WTC11 (cell line): Measurements from ENCODE around the gene TMEM89. TPM values are rescaled to one million over a fixed set of nuclear protein-coding genes. Genes with fewer than 3 reads are reported as not detected.

Experiments
- ATAC-seq: fragments of 200-7000 bp; cut with Tn5 transposase; 2 replicates; pipeline ENCODE4 v1.10.0; 2021; ENCODE audit warnings: mild to moderate bottlenecking, moderate library complexity
- CTCF ChIA-PET: fragments of 300-600 bp; sonication (Branson Sonifier 250); formaldehyde crosslinking; loops from one replicate; lab custom pipeline; 2021; ENCODE audit warnings: antibody characterized with exemption; lab: Charles Lee
- POLR2A ChIA-PET: fragments of 350-600 bp; sonication (Branson Sonifier 250); formaldehyde crosslinking; loops from one replicate; lab custom pipeline; 2021; ENCODE audit warnings: antibody characterized with exemption; lab: Charles Lee
- DNase-seq: peaks from one replicate; pipeline ENCODE4 v3.0.0; 2021; ENCODE audit warnings: low spot score
- H3K27ac Mint-ChIP-seq: 2 replicates; pipeline ENCODE4 v1.8.0; 2021; ENCODE audit warnings: mixed read lengths
- H3K27me3 Mint-ChIP-seq: 2 replicates; pipeline ENCODE4 v1.8.0; 2021; ENCODE audit warnings: low read depth, mild to moderate bottlenecking, moderate library complexity, mixed read lengths
- H3K36me3 Mint-ChIP-seq: 2 replicates; pipeline ENCODE4 v1.8.0; 2021; ENCODE audit warnings: mixed read lengths
- H3K4me1 Mint-ChIP-seq: 2 replicates; pipeline ENCODE4 v1.8.0; 2022; ENCODE audit warnings: mixed read lengths
- H3K4me3 Mint-ChIP-seq: 2 replicates; pipeline ENCODE4 v1.8.0; 2021; ENCODE audit warnings: mild to moderate bottlenecking, moderate library complexity, mixed read lengths
- H3K9me3 Mint-ChIP-seq: 2 replicates; pipeline ENCODE4 v1.8.0; 2021; ENCODE audit warnings: mixed read lengths
- FOXP4 ChIP-seq: sonication (generic); formaldehyde crosslinking; IDR thresholded peaks from 2 replicates; pipeline ENCODE4 v1.8.0; 2022; ENCODE audit warnings: mild to moderate bottlenecking, missing genetic modification reagents
- GABPB1 ChIP-seq: sonication (generic); formaldehyde crosslinking; IDR thresholded peaks from 2 replicates; pipeline ENCODE4 v1.8.1; 2023; ENCODE audit warnings: mild to moderate bottlenecking, missing genetic modification reagents
- GTF2I ChIP-seq: fragments of 250-450 bp; sonication (Bioruptor Pico); conservative IDR thresholded peaks from 2 replicates; pipeline ENCODE4 v1.4.0; 2021; ENCODE audit warnings: mild to moderate bottlenecking
- IRF2 ChIP-seq: sonication (generic); formaldehyde crosslinking; IDR thresholded peaks from 2 replicates; pipeline ENCODE4 v1.8.0; 2022; ENCODE audit warnings: low read depth, missing genetic modification reagents, borderline replicate concordance
- JUN ChIP-seq: sonication (generic); formaldehyde crosslinking; IDR thresholded peaks from 2 replicates; pipeline ENCODE4 v1.8.0; 2023; ENCODE audit warnings: mild to moderate bottlenecking, missing genetic modification reagents
- KAT7 ChIP-seq: sonication (generic); formaldehyde crosslinking; IDR thresholded peaks from 2 replicates; pipeline ENCODE4 v1.8.1; 2023; ENCODE audit warnings: missing genetic modification reagents, mild to moderate bottlenecking, borderline replicate concordance
- MAX ChIP-seq: sonication (generic); formaldehyde crosslinking; IDR thresholded peaks from 2 replicates; pipeline ENCODE4 v1.8.0; 2022; ENCODE audit warnings: mild to moderate bottlenecking, missing genetic modification reagents
- MYBL2 ChIP-seq: sonication (generic); formaldehyde crosslinking; IDR thresholded peaks from 2 replicates; pipeline ENCODE4 v1.8.1; 2023; ENCODE audit warnings: mild to moderate bottlenecking, moderate library complexity, missing genetic modification reagents
- NR1H2 ChIP-seq: sonication (generic); formaldehyde crosslinking; IDR thresholded peaks from 2 replicates; pipeline ENCODE4 v1.9.0; 2021; ENCODE audit warnings: mild to moderate bottlenecking, moderate library complexity, missing genetic modification reagents
- NR2C2 ChIP-seq: sonication (generic); formaldehyde crosslinking; IDR thresholded peaks from 2 replicates; pipeline ENCODE4 v1.8.0; 2022; ENCODE audit warnings: mild to moderate bottlenecking, missing genetic modification reagents
- RELA ChIP-seq: sonication (generic); formaldehyde crosslinking; IDR thresholded peaks from 2 replicates; pipeline ENCODE4 v1.8.1; 2022; ENCODE audit warnings: missing genetic modification reagents, mild to moderate bottlenecking, borderline replicate concordance
- TCF7 ChIP-seq: sonication (generic); formaldehyde crosslinking; IDR thresholded peaks from 2 replicates; pipeline ENCODE4 v1.8.0; 2022; ENCODE audit warnings: mild to moderate bottlenecking, low read depth, missing genetic modification reagents, moderate library complexity
- TP53 ChIP-seq: sonication (generic); formaldehyde crosslinking; IDR thresholded peaks from 2 replicates; pipeline ENCODE4 v1.8.1; 2023; ENCODE audit warnings: mild to moderate bottlenecking, missing genetic modification reagents
- ZNF121 ChIP-seq: sonication (generic); formaldehyde crosslinking; IDR thresholded peaks from 2 replicates; pipeline ENCODE4 v1.8.0; 2023; ENCODE audit warnings: missing genetic modification reagents
- ZNF232 ChIP-seq: sonication (generic); formaldehyde crosslinking; IDR thresholded peaks from 2 replicates; pipeline ENCODE4 v1.8.0; 2022; ENCODE audit warnings: mild to moderate bottlenecking, missing genetic modification reagents
- ZNF263 ChIP-seq: sonication (generic); formaldehyde crosslinking; IDR thresholded peaks from 2 replicates; pipeline ENCODE4 v1.8.1; 2022; ENCODE audit warnings: low read depth, mild to moderate bottlenecking, moderate library complexity, missing genetic modification reagents
- ZNF423 ChIP-seq: fragments of 250-450 bp; sonication (Bioruptor Pico); IDR thresholded peaks from 2 replicates; pipeline ENCODE4 v2.1.2; 2022; ENCODE audit warnings: mild to moderate bottlenecking, moderate library complexity
- ZNF512 ChIP-seq: sonication (generic); formaldehyde crosslinking; IDR thresholded peaks from 2 replicates; pipeline ENCODE4 v1.8.1; 2022; ENCODE audit warnings: missing genetic modification reagents, borderline replicate concordance
- total RNA-seq: library from RNA; stranded (reverse); gene quantifications from 3 replicates; pipeline ENCODE4 v1.2.3, GENCODE V29; 2021
- TF ChIP-seq, protein P1 (sequence below): fragments of 250-450 bp; sonication (Bioruptor Pico); IDR thresholded peaks from 2 replicates; pipeline ENCODE4 v1.9.0; 2021; ENCODE audit warnings: moderate library complexity, mild to moderate bottlenecking, inconsistent platforms, borderline replicate concordance
- TF ChIP-seq, protein P2 (sequence below): sonication (generic); formaldehyde crosslinking; IDR thresholded peaks from 2 replicates; pipeline ENCODE4 v1.8.0; 2023; ENCODE audit warnings: missing genetic modification reagents, mild to moderate bottlenecking, borderline replicate concordance
- TF ChIP-seq, protein P3 (sequence below): sonication (generic); formaldehyde crosslinking; IDR thresholded peaks from 2 replicates; pipeline ENCODE4 v1.8.1; 2022; ENCODE audit warnings: mild to moderate bottlenecking, missing genetic modification reagents, moderate library complexity, borderline replicate concordance
- TF ChIP-seq, protein P4 (sequence below): sonication (generic); formaldehyde crosslinking; IDR thresholded peaks from 2 replicates; pipeline ENCODE4 v1.8.1; 2023; ENCODE audit warnings: mild to moderate bottlenecking, missing genetic modification reagents, moderate library complexity

Gene TMEM89
- total RNA-seq, 1 experiment from 2014 or later: 0.66 TPM

- TF ChIP-seq KAT7 (no peak), TP53 (no peak), ZNF512 (no peak), ZNF121 (CRISPR knock-in tag) (no peak), ZNF423 (no peak)
- TF ChIP-seq, protein P1, sequence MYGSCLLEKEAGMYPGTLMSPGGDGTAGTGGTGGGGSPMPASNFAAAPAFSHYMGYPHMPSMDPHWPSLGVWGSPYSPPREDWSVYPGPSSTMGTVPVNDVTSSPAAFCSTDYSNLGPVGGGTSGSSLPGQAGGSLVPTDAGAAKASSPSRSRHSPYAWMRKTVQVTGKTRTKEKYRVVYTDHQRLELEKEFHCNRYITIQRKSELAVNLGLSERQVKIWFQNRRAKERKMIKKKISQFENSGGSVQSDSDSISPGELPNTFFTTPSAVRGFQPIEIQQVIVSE (CRISPR knock-in tag): no peak
- TF ChIP-seq, protein P2, sequence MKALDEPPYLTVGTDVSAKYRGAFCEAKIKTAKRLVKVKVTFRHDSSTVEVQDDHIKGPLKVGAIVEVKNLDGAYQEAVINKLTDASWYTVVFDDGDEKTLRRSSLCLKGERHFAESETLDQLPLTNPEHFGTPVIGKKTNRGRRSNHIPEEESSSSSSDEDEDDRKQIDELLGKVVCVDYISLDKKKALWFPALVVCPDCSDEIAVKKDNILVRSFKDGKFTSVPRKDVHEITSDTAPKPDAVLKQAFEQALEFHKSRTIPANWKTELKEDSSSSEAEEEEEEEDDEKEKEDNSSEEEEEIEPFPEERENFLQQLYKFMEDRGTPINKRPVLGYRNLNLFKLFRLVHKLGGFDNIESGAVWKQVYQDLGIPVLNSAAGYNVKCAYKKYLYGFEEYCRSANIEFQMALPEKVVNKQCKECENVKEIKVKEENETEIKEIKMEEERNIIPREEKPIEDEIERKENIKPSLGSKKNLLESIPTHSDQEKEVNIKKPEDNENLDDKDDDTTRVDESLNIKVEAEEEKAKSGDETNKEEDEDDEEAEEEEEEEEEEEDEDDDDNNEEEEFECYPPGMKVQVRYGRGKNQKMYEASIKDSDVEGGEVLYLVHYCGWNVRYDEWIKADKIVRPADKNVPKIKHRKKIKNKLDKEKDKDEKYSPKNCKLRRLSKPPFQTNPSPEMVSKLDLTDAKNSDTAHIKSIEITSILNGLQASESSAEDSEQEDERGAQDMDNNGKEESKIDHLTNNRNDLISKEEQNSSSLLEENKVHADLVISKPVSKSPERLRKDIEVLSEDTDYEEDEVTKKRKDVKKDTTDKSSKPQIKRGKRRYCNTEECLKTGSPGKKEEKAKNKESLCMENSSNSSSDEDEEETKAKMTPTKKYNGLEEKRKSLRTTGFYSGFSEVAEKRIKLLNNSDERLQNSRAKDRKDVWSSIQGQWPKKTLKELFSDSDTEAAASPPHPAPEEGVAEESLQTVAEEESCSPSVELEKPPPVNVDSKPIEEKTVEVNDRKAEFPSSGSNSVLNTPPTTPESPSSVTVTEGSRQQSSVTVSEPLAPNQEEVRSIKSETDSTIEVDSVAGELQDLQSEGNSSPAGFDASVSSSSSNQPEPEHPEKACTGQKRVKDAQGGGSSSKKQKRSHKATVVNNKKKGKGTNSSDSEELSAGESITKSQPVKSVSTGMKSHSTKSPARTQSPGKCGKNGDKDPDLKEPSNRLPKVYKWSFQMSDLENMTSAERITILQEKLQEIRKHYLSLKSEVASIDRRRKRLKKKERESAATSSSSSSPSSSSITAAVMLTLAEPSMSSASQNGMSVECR (CRISPR knock-in tag): no peak
Measured at GRCh38 chr3:48576647-48577046, 44.9 kb downstream of the TMEM89 start (continued).

DNA sequence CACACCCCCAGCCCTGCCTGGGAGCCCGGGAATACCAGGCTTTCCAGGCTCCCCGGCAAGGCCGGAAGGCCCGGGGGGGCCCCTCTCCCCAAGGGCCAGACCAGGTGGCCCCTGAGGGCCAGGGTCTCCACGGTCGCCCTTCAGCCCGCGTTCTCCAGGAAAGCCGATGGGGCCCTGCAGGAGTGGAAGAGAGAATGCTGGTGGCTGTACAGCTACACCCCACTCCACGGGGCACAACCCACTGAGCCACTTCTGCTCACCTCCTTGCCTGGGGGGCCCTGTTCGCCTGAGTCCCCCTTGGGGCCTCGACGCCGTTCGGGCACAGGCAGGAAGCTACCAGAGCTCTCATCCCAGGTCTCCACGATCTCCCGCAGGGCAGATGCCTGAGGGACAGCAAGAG is 46.2 kb downstream of the TMEM89 start:
- Mint-ChIP-seq H3K4me3 (no peak overlapping the region), H3K27ac (no peak overlapping the region), H3K27me3 (no peaks in the 10 kb centered on the region), H3K4me1 (no peaks in the 10 kb centered on the region), H3K9me3 (no peaks in the 10 kb centered on the region), H3K36me3 (no peaks in the 10 kb centered on the region; the same call in 1 of the 2 replicates)
- ATAC-seq (no peak), DNase-seq (no peak)
- ChIA-PET POLR2A (no interaction called here), CTCF (no interaction called here)
- TF ChIP-seq MYBL2 (CRISPR knock-in tag) (no peak), FOXP4 (CRISPR knock-in tag) (no peak)
- TF ChIP-seq, protein P3, sequence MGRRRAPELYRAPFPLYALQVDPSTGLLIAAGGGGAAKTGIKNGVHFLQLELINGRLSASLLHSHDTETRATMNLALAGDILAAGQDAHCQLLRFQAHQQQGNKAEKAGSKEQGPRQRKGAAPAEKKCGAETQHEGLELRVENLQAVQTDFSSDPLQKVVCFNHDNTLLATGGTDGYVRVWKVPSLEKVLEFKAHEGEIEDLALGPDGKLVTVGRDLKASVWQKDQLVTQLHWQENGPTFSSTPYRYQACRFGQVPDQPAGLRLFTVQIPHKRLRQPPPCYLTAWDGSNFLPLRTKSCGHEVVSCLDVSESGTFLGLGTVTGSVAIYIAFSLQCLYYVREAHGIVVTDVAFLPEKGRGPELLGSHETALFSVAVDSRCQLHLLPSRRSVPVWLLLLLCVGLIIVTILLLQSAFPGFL (CRISPR knock-in tag): no peak
- TF ChIP-seq, all 79 proteins: peak for 0

DNA sequence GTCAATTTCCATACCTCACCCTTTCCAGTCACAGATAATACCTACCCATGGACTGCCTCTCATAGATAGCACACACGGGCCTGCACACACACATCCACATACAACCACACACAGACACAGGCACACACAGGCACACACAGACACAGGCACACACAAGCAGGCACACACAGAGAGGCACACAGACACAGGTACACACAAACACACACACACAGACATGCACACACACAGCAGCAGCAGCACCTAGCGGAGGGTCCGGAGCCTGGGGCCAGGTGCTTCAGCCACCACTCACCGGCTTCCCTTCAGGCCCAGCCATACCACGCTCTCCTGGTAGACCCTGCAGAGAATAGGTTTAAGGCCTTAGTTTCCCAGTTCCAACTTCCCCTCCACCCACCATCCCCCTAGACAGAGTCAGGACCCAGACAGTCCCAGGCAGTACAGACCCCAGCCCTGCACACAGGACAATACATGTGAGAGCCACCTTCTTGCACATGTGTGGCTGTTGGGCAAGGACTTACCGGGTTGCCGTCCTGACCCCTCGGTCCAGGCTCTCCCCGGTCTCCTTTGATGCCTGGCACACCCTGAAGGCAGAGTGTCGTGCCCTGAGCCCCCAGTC is 47.5 kb downstream of the TMEM89 start:
- Mint-ChIP-seq H3K36me3 (no peaks in the 10 kb centered on the region; the same call in 1 of the 2 replicates), H3K9me3 (no peaks in the 10 kb centered on the region), H3K4me1 (no peaks in the 10 kb centered on the region), H3K4me3 (no peak overlapping the region), H3K27ac (no peak overlapping the region), H3K27me3 (no peaks in the 10 kb centered on the region)
- ATAC-seq: no peak
- no peak for DNase-seq
- ChIA-PET POLR2A (no interaction called here), CTCF (no interaction called here)
- TF ChIP-seq TCF7 (CRISPR knock-in tag) (no peak), ZNF232 (CRISPR knock-in tag) (no peak), MYBL2 (CRISPR knock-in tag) (no peak), IRF2 (no peak), NR2C2 (CRISPR knock-in tag) (no peak), NR1H2 (CRISPR knock-in tag) (no peak), GTF2I (CRISPR knock-in tag) (no peak), RELA (CRISPR knock-in tag) (no peak), ZNF263 (no peak), GABPB1 (CRISPR knock-in tag) (no peak), JUN (CRISPR knock-in tag) (no peak), MAX (CRISPR knock-in tag) (no peak)
- TF ChIP-seq, protein P4, sequence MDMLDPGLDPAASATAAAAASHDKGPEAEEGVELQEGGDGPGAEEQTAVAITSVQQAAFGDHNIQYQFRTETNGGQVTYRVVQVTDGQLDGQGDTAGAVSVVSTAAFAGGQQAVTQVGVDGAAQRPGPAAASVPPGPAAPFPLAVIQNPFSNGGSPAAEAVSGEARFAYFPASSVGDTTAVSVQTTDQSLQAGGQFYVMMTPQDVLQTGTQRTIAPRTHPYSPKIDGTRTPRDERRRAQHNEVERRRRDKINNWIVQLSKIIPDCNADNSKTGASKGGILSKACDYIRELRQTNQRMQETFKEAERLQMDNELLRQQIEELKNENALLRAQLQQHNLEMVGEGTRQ (CRISPR knock-in tag): no peak
